Measurements from ENCODE around the gene SLC9A3. TPM values are rescaled to one million over a fixed set of nuclear protein-coding genes. Genes with fewer than 3 reads are reported as not detected.
"Not testable (repeated sequence)": the region's sequence is repeated elsewhere in the genome, so short reads cannot be mapped to it uniquely, and the experiment has no call there.

The SLC9A3 gene
- total RNA-seq, 1 donor from 2014 or later: 0.79 TPM

- no peak for DNase-seq (ENCODE audit: low read depth in 2 of 2)
Observed at GRCh38 chr5:491119-491855, 33.0 kb downstream of the SLC9A3 start.

- DNase-seq (ENCODE audit: low read depth in 2 of 2): no peak
Observed at GRCh38 chr5:490116-491106, 33.8 kb downstream of the SLC9A3 start.

GRCh38 chr5:489689-490080 lies 34.6 kb downstream of the SLC9A3 start:
- no peak for DNase-seq (ENCODE audit: low read depth in 2 of 2)

- DNase-seq (ENCODE audit: low read depth in 2 of 2): no peak
Observed at GRCh38 chr5:488744-489688, 35.2 kb downstream of the SLC9A3 start.

GRCh38 chr5:488241-488640 lies 36.0 kb downstream of the SLC9A3 start:
- no peak for DNase-seq (ENCODE audit: low read depth in 2 of 2)

- DNase-seq (ENCODE audit: low read depth in 2 of 2): not testable (repeated sequence)
Observed at GRCh38 chr5:486597-486996, 37.7 kb downstream of the SLC9A3 start.

- no peak for DNase-seq (ENCODE audit: low read depth in 2 of 2)
Observed at GRCh38 chr5:485946-486491, 38.2 kb downstream of the SLC9A3 start.

- DNase-seq (ENCODE audit: low read depth in 2 of 2): no peak
Observed at GRCh38 chr5:485113-485945, 38.9 kb downstream of the SLC9A3 start.

GRCh38 chr5:484556-484955 lies 39.7 kb downstream of the SLC9A3 start:
- DNase-seq (ENCODE audit: low read depth in 2 of 2): no peak

- no peak for DNase-seq (ENCODE audit: low read depth in 2 of 2)
Observed at GRCh38 chr5:483434-484140, 40.7 kb downstream of the SLC9A3 start.

- DNase-seq (ENCODE audit: low read depth in 2 of 2): no peak
Observed at GRCh38 chr5:483011-483410, 41.2 kb downstream of the SLC9A3 start.

- no peak for DNase-seq (ENCODE audit: low read depth in 2 of 2)
Observed at GRCh38 chr5:482506-482905, 41.7 kb downstream of the SLC9A3 start.

GRCh38 chr5:482021-482420 lies 42.2 kb downstream of the SLC9A3 start:
- no peak for DNase-seq (ENCODE audit: low read depth in 2 of 2)

- no peak for DNase-seq (ENCODE audit: low read depth in 2 of 2)
Observed at GRCh38 chr5:481347-481746, 42.9 kb downstream of the SLC9A3 start.

- DNase-seq (ENCODE audit: low read depth in 2 of 2): no peak
Observed at GRCh38 chr5:479566-480319, 44.5 kb downstream of the SLC9A3 start.

- no peak for DNase-seq (ENCODE audit: low read depth in 2 of 2)
Observed at GRCh38 chr5:478982-479535, 45.2 kb downstream of the SLC9A3 start.

GRCh38 chr5:478369-478981 lies 45.8 kb downstream of the SLC9A3 start:
- DNase-seq (ENCODE audit: low read depth in 2 of 2): no peak

- DNase-seq (ENCODE audit: low read depth in 2 of 2): no peak
Observed at GRCh38 chr5:477871-478270, 46.4 kb downstream of the SLC9A3 start.
